Parathyroid adenoma (tissue), 2 donors: ENCODE data around the gene BCL11B.

ENCODE experiments used
- H2AFZ ChIP-seq: fragments of 300-600 bp; sonication (generic); one replicate; pipeline ENCODE4 v1.7.0; 2017; ENCODE audit warnings: antibody characterized with exemption, mild to moderate bottlenecking
- H3K27ac ChIP-seq: fragments of 300-600 bp; sonication (generic); one replicate; pipeline ENCODE4 v1.7.0; 2017
- H3K27me3 ChIP-seq: fragments of 300-600 bp; sonication (generic); one replicate; pipeline ENCODE4 v1.7.0; 2017; ENCODE audit warnings: low read length; ENCODE audit not compliant: control insufficient read depth, insufficient read depth
- H3K36me3 ChIP-seq: fragments of 300-600 bp; sonication (generic); one replicate; pipeline ENCODE4 v1.7.0; 2017; ENCODE audit warnings: low read length; ENCODE audit not compliant: control insufficient read depth, insufficient read depth
- H3K4me1 ChIP-seq: fragments of 300-600 bp; sonication (generic); one replicate; pipeline ENCODE4 v1.7.0; 2017; ENCODE audit warnings: control low read depth
- H3K4me2 ChIP-seq: fragments of 300-600 bp; sonication (generic); one replicate; pipeline ENCODE4 v1.7.0; 2017; ENCODE audit warnings: low read length
- H3K4me3 ChIP-seq: fragments of 300-600 bp; sonication (generic); one replicate; pipeline ENCODE4 v1.7.0; 2017; ENCODE audit warnings: low read depth, low read length
- H3K79me2 ChIP-seq: fragments of 300-600 bp; sonication (generic); one replicate; pipeline ENCODE4 v1.7.0; 2017; ENCODE audit warnings: control low read depth
- H3K9ac ChIP-seq: fragments of 300-600 bp; sonication (generic); one replicate; pipeline ENCODE4 v1.7.0; 2017; ENCODE audit warnings: mild to moderate bottlenecking
- H3K9me3 ChIP-seq: fragments of 300-600 bp; sonication (generic); one replicate; pipeline ENCODE4 v1.7.0; 2017; ENCODE audit warnings: low read length; ENCODE audit not compliant: control insufficient read depth
- CTCF ChIP-seq: fragments of 300-600 bp; sonication (generic); IDR thresholded peaks from one replicate; pipeline ENCODE4 v1.7.0; 2017; ENCODE audit warnings: antibody characterized with exemption, mild to moderate bottlenecking
- donor health status: primary hyperparathyroidism.

Gene BCL11B

GRCh38 chr14:99258876-99259726 lies 12.9 kb downstream of the BCL11B start:
- Histone ChIP-seq H3K36me3 (no peaks in the 10 kb centered on the region), H3K9ac (no peak overlapping the region), H3K4me3 (no peak overlapping the region), H3K79me2 (no peaks in the 10 kb centered on the region), H3K4me2 (no peak overlapping the region), H3K27ac (no peak overlapping the region), H3K4me1 (no peaks in the 10 kb centered on the region), H3K9me3 (no peaks in the 10 kb centered on the region), H3K27me3 (no peaks in the 10 kb centered on the region), H2AFZ (no peak overlapping the region)
- TF ChIP-seq CTCF, result no peak

GRCh38 chr14:99258341-99258861 lies 13.6 kb downstream of the BCL11B start:
- H3K79me2 ChIP-seq, result no peaks in the 10 kb centered on the region
- H3K4me2 ChIP-seq, result no peak overlapping the region
- no peaks in the 10 kb centered on the region for H3K27me3 ChIP-seq
- no peak overlapping the region for H3K4me3 ChIP-seq
- no peak for TF ChIP-seq CTCF
- H3K9me3 ChIP-seq, result no peaks in the 10 kb centered on the region
- H3K9ac ChIP-seq, result no peak overlapping the region
- H3K4me1 ChIP-seq, result no peaks in the 10 kb centered on the region
- no peaks in the 10 kb centered on the region for H3K36me3 ChIP-seq
- no peak overlapping the region for H2AFZ ChIP-seq
- H3K27ac ChIP-seq, result no peak overlapping the region

GRCh38 chr14:99257673-99258221 lies 14.2 kb downstream of the BCL11B start:
- Histone ChIP-seq H3K27ac (no peak overlapping the region), H3K4me3 (no peak overlapping the region), H3K9ac (no peak overlapping the region), H3K9me3 (no peaks in the 10 kb centered on the region), H3K79me2 (no peaks in the 10 kb centered on the region), H3K27me3 (no peaks in the 10 kb centered on the region), H2AFZ (no peak overlapping the region), H3K4me1 (no peaks in the 10 kb centered on the region), H3K36me3 (no peaks in the 10 kb centered on the region), H3K4me2 (no peak overlapping the region)
- TF ChIP-seq CTCF, result no peak

GRCh38 chr14:99257122-99257672 lies 14.8 kb downstream of the BCL11B start:
- Histone ChIP-seq H3K4me2 (no peak overlapping the region), H2AFZ (no peak overlapping the region), H3K9ac (no peak overlapping the region), H3K36me3 (no peaks in the 10 kb centered on the region), H3K79me2 (no peaks in the 10 kb centered on the region), H3K4me3 (no peak overlapping the region), H3K4me1 (no peaks in the 10 kb centered on the region), H3K27me3 (no peaks in the 10 kb centered on the region), H3K9me3 (no peaks in the 10 kb centered on the region), H3K27ac (no peak overlapping the region)
- no peak for TF ChIP-seq CTCF
